Brain microvascular endothelial cell (primary cell): Measurements from ENCODE around the gene UGT1A10.
"Not testable (repeated sequence)": the region's sequence is repeated elsewhere in the genome, so short reads cannot be mapped to it uniquely, and the experiment has no call there.

ENCODE experiments used
- DNase-seq: peaks from one replicate; pipeline ENCODE4 v3.0.0-alpha.2; 2020
- H3K27ac ChIP-seq: fragments of 250-450 bp; sonication (Bioruptor Pico); 2 replicates; pipeline ENCODE4 v1.5.1; 2020; ENCODE audit warnings: mild to moderate bottlenecking, moderate library complexity
- H3K27me3 ChIP-seq: fragments of 250-450 bp; sonication (Bioruptor Pico); replicated peaks from 2 replicates; pipeline ENCODE4 v1.5.1; 2020; ENCODE audit warnings: mild to moderate bottlenecking
- H3K36me3 ChIP-seq: fragments of 250-450 bp; sonication (Bioruptor Pico); replicated peaks from 2 replicates; pipeline ENCODE4 v1.5.1; 2020; ENCODE audit warnings: mild to moderate bottlenecking
- H3K4me3 ChIP-seq: 2 replicates; pipeline ENCODE4 v1.5.1; 2011; ENCODE audit warnings: low read depth, mild to moderate bottlenecking, control low read depth, low read length, moderate library complexity
- CTCF ChIP-seq: IDR thresholded peaks from 2 replicates; pipeline ENCODE4 v1.5.1; 2011; ENCODE audit warnings: low read depth, mild to moderate bottlenecking, moderate library complexity, low read length, control low read depth, inconsistent platforms; ENCODE audit errors: missing control alignments
- in situ Hi-C: cut with HindIII; loops from 2 replicates; pipeline ENCODE4 v1.10.0; 2017; ENCODE audit warnings: low sequenced_read_pairs, low pct_ligation_motif_present

UGT1A10 gene

GRCh38 chr2:233636306-233636705 is at the start of gene UGT1A10:
UGT1A10 (plus strand) TSS chr2:233636448; CDS start chr2:233636523, 75 bp downstream.
- H3K27me3 ChIP-seq, in situ Hi-C loops, DNase-seq, H3K36me3 ChIP-seq, H3K4me3 ChIP-seq, H3K27ac ChIP-seq: not testable (repeated sequence)

- no peak overlapping the region for H3K27ac ChIP-seq
- DNase-seq = no peak
- no peak for TF ChIP-seq CTCF
- no peaks in the 10 kb centered on the region for H3K27me3 ChIP-seq
- in situ Hi-C loops = no loop called here
- H3K36me3 ChIP-seq = no peaks in the 10 kb centered on the region
- H3K4me3 ChIP-seq = no peak overlapping the region
These were observed 47.8 kb upstream of the UGT1A10 start for GRCh38 chr2:233588400-233588799.

- H3K27me3 ChIP-seq, H3K27ac ChIP-seq, H3K36me3 ChIP-seq, DNase-seq, in situ Hi-C loops, H3K4me3 ChIP-seq: not testable (repeated sequence)
These were observed 43.5 kb upstream of the UGT1A10 start for GRCh38 chr2:233592706-233593105.

GRCh38 chr2:233593201-233593600 is 43.0 kb upstream of the UGT1A10 start:
- no peak for DNase-seq
- no peaks in the 10 kb centered on the region for H3K27me3 ChIP-seq
- in situ Hi-C loops = no loop called here
- H3K4me3 ChIP-seq = no peak overlapping the region
- H3K27ac ChIP-seq = no peak overlapping the region
- no peaks in the 10 kb centered on the region for H3K36me3 ChIP-seq
- no peak for TF ChIP-seq CTCF

- Histone ChIP-seq H3K36me3 (no peaks in the 10 kb centered on the region), H3K27me3 (no peaks in the 10 kb centered on the region), H3K27ac (no peak overlapping the region), H3K4me3 (no peak overlapping the region)
- in situ Hi-C loops = no loop called here
- TF ChIP-seq CTCF = no peak
- DNase-seq = no peak
These were observed 38.7 kb upstream of the UGT1A10 start for GRCh38 chr2:233597522-233597921.

GRCh38 chr2:233598952-233599351 is 37.3 kb upstream of the UGT1A10 start:
- H3K27ac ChIP-seq = no peak overlapping the region
- H3K4me3 ChIP-seq = no peak overlapping the region
- in situ Hi-C loops = no loop called here
- no peaks in the 10 kb centered on the region for H3K36me3 ChIP-seq
- DNase-seq = no peak
- TF ChIP-seq CTCF = no peak
- H3K27me3 ChIP-seq = no peaks in the 10 kb centered on the region

- Histone ChIP-seq H3K36me3 (no peaks in the 10 kb centered on the region), H3K27ac (no peak overlapping the region), H3K27me3 (no peaks in the 10 kb centered on the region), H3K4me3 (no peak overlapping the region)
- DNase-seq = peak; percentile 4
- no peak for TF ChIP-seq CTCF
- in situ Hi-C loops = no loop called here
These were observed 35.9 kb upstream of the UGT1A10 start for GRCh38 chr2:233600386-233600785.
